SK-N-SH treated with all-trans-retinoic acid at 6 μM for 48 hours (cell line): ENCODE measurements around the gene PTPRC.

Experiments
- ATAC-seq: fragments of 200-7000 bp; cut with Tn5 transposase; 3 replicates; pipeline ENCODE4 v1.9.1; 2020; ENCODE audit warnings: mild to moderate bottlenecking, moderate library complexity
- ARNTL ChIP-seq: fragments of 450-650 bp; formaldehyde crosslinking; IDR thresholded peaks from 2 replicates; pipeline ENCODE4 v1.5.0; 2020; ENCODE audit warnings: low read depth, mild to moderate bottlenecking, moderate library complexity, borderline replicate concordance
- BACH2 ChIP-seq: fragments of 250-450 bp; sonication (Bioruptor Pico); IDR thresholded peaks from 2 replicates; pipeline ENCODE4 v1.9.0; 2021; ENCODE audit warnings: mild to moderate bottlenecking, borderline replicate concordance
- CREB5 ChIP-seq: fragments of 250-450 bp; sonication (Bioruptor Pico); IDR thresholded peaks from 2 replicates; pipeline ENCODE4 v1.5.1; 2020; ENCODE audit warnings: low read depth, mild to moderate bottlenecking, moderate library complexity
- ESRRG ChIP-seq: fragments of 250-450 bp; sonication (Bioruptor Pico); IDR thresholded peaks from 2 replicates; pipeline ENCODE4 v1.6.1; 2021; ENCODE audit warnings: mild to moderate bottlenecking
- GLIS3 ChIP-seq: fragments of 250-450 bp; sonication (Bioruptor Pico); IDR thresholded peaks from 2 replicates; pipeline ENCODE4 v1.5.0; 2020; ENCODE audit warnings: mild to moderate bottlenecking, moderate library complexity
- ISL1 ChIP-seq: fragments of 250-450 bp; sonication (Bioruptor Pico); IDR thresholded peaks from 2 replicates; pipeline ENCODE4 v2.1.2; 2022; ENCODE audit warnings: mild to moderate bottlenecking, moderate library complexity
- OSR1 ChIP-seq: fragments of 250-450 bp; sonication (Bioruptor Pico); IDR thresholded peaks from 2 replicates; pipeline ENCODE4 v1.8.0; 2022; ENCODE audit warnings: moderate library complexity, mild to moderate bottlenecking, inconsistent platforms
- POU6F1 ChIP-seq: fragments of 250-450 bp; sonication (Bioruptor Pico); IDR thresholded peaks from 2 replicates; pipeline ENCODE4 v1.8.0; 2021; ENCODE audit warnings: low read depth, mild to moderate bottlenecking, moderate library complexity, borderline replicate concordance
- PPARA ChIP-seq: fragments of 250-450 bp; sonication (Bioruptor Pico); IDR thresholded peaks from 2 replicates; pipeline ENCODE4 v1.5.0; 2020; ENCODE audit warnings: mild to moderate bottlenecking, borderline replicate concordance
- RARB ChIP-seq: fragments of 250-450 bp; sonication (Bioruptor Pico); IDR thresholded peaks from 2 replicates; pipeline ENCODE4 v1.8.0; 2021; ENCODE audit warnings: mild to moderate bottlenecking, moderate library complexity
- SNAI2 ChIP-seq: fragments of 250-450 bp; sonication (Bioruptor Pico); IDR thresholded peaks from 2 replicates; pipeline ENCODE4 v1.5.0; 2020; ENCODE audit warnings: mild to moderate bottlenecking, moderate library complexity
- TCF4 ChIP-seq: fragments of 250-450 bp; sonication (Bioruptor Pico); IDR thresholded peaks from 2 replicates; pipeline ENCODE4 v1.8.0; 2021; ENCODE audit warnings: mild to moderate bottlenecking, moderate library complexity, borderline replicate concordance
- TOX ChIP-seq: fragments of 250-450 bp; sonication (Bioruptor Pico); IDR thresholded peaks from 2 replicates; pipeline ENCODE4 v1.8.0; 2021; ENCODE audit warnings: mild to moderate bottlenecking, moderate library complexity, borderline replicate concordance
- ZC3H10 ChIP-seq: fragments of 250-450 bp; sonication (Bioruptor Pico); IDR thresholded peaks from 2 replicates; pipeline ENCODE4 v1.5.1; 2021; ENCODE audit warnings: mild to moderate bottlenecking, moderate library complexity
- ZFP3 ChIP-seq: fragments of 250-450 bp; sonication (Bioruptor Pico); IDR thresholded peaks from 2 replicates; pipeline ENCODE4 v1.5.0; 2020; ENCODE audit warnings: mild to moderate bottlenecking, moderate library complexity
- ZFP30 ChIP-seq: fragments of 450-650 bp; formaldehyde crosslinking; IDR thresholded peaks from 2 replicates; pipeline ENCODE4 v1.5.0; 2022; ENCODE audit warnings: mild to moderate bottlenecking, moderate library complexity
- ZNF565 ChIP-seq: fragments of 450-650 bp; formaldehyde crosslinking; conservative IDR thresholded peaks from 2 replicates; pipeline ENCODE4 v1.5.0; 2020; ENCODE audit warnings: low read depth, mild to moderate bottlenecking, moderate library complexity
- ZNF70 ChIP-seq: fragments of 450-650 bp; formaldehyde crosslinking; IDR thresholded peaks from 2 replicates; pipeline ENCODE4 v1.5.0; 2020; ENCODE audit warnings: mild to moderate bottlenecking, moderate library complexity
- ZNF8 ChIP-seq: fragments of 450-650 bp; formaldehyde crosslinking; IDR thresholded peaks from 2 replicates; pipeline ENCODE4 v1.5.0; 2020; ENCODE audit warnings: mild to moderate bottlenecking, moderate library complexity
- TF ChIP-seq, protein P1 (sequence below): fragments of 250-450 bp; sonication (Bioruptor Pico); IDR thresholded peaks from 2 replicates; pipeline ENCODE4 v1.5.1; 2021; ENCODE audit warnings: mild to moderate bottlenecking, moderate library complexity
- TF ChIP-seq, protein P2 (sequence below): fragments of 250-450 bp; sonication (Bioruptor Pico); IDR thresholded peaks from 2 replicates; pipeline ENCODE4 v1.8.0; 2020; ENCODE audit warnings: mild to moderate bottlenecking, moderate library complexity, borderline replicate concordance

PTPRC gene

DNA sequence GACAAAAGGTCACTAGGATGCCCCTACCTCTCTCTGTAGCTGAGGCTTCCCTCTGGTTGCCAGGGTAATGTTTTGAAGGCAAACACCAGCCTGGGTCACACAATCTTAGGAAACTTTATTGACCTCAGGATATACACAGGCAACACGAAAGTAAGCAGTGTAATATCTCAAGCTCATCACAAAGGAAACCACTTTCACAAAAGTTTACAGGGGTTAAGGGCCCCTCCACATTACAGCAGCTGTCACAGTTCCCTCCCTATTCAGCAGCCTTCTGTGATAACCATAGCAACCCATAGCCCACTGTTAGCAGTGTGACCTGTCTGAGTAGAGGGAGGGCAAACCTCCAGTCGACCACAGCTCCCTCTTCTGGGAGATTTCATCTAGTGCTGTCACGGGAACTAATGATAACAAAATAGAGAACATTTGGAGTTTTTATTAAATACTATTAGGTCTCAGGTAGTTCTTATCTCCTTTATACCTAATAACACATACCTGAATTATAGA lies 149.8 kb downstream of the PTPRC start:
- no peak for TF ChIP-seq ZFP3 (CRISPR knock-in tag)
- TF ChIP-seq ZNF8 (CRISPR knock-in tag), result no peak
- peak; percentile 54 for ATAC-seq

GRCh38 chr1:198793714-198794113 lies 154.9 kb downstream of the PTPRC start:
- no peak for TF ChIP-seq GLIS3 (CRISPR knock-in tag)
- no peak for TF ChIP-seq PPARA (CRISPR knock-in tag)
- TF ChIP-seq, all 23 proteins: peak for 0
- no peak for ATAC-seq

DNA sequence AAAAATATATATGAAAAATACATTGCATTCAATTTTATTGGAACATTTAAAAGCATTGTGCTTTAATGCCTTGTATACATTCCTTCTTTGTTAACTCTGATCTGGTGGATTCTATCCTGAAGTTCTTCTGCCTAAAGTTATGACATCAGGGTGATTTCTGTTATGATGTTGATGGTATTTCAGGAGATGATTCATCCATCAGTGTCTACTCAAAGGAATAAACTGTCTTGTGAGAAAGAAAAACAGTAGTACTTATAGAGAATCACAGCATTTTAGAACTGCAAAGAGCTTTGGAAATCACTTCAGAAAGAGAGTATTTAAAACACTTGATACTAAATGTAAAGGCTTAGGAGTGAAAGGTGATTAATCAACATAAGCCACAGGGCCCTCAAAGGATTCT lies 155.7 kb downstream of the PTPRC start:
- TF ChIP-seq TOX (CRISPR knock-in tag) (peak; percentile 47; the same call in 1 of the 2 replicates), ZFP3 (CRISPR knock-in tag) (no peak)
- TF ChIP-seq, all 23 proteins: peak for 1
- ATAC-seq, result peak; percentile 57

DNA sequence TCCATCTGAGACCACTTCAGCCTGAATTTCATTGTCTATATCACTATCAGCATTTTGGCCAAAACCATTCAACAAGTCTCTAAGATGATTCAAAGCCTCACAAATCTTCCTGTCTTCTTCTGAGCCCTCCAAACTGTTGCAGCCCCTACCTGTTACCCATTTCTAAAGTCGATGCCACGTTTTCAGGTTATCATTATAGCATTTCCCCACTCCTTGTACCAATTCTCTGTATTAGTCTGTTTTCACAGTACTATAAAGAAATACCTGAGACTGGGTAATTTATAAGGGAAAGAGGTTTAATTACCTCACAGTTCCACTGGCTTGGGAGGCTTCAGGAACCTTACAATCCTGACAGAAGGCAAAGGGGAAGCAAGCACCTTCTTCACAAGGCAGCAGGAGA lies 158.8 kb downstream of the PTPRC start:
- no peak for ATAC-seq
- no peak for TF ChIP-seq TCF4
- no peak for TF ChIP-seq ISL1 (CRISPR knock-in tag)

- 0 out of 3 replicates have a peak, but pooled peaks have one; percentile 28 for ATAC-seq
- no peak for TF ChIP-seq RARB (CRISPR knock-in tag)
- TF ChIP-seq ISL1 (CRISPR knock-in tag), result no peak
- TF ChIP-seq ESRRG (CRISPR knock-in tag), result no peak
- TF ChIP-seq ZFP3 (CRISPR knock-in tag), result no peak
- TF ChIP-seq PPARA (CRISPR knock-in tag), result no peak
- TF ChIP-seq OSR1 (CRISPR knock-in tag), result no peak
- no peak for TF ChIP-seq ZFP30 (CRISPR knock-in tag)
- TF ChIP-seq SNAI2 (CRISPR knock-in tag), result no peak
- no peak for TF ChIP-seq CREB5
- TF ChIP-seq ZNF565 (CRISPR knock-in tag), result no peak
- no peak for TF ChIP-seq TCF4
- TF ChIP-seq ZC3H10 (CRISPR knock-in tag), result no peak
- TF ChIP-seq ZNF70, result no peak
- TF ChIP-seq BACH2 (CRISPR knock-in tag), result no peak
- TF ChIP-seq, protein P1, sequence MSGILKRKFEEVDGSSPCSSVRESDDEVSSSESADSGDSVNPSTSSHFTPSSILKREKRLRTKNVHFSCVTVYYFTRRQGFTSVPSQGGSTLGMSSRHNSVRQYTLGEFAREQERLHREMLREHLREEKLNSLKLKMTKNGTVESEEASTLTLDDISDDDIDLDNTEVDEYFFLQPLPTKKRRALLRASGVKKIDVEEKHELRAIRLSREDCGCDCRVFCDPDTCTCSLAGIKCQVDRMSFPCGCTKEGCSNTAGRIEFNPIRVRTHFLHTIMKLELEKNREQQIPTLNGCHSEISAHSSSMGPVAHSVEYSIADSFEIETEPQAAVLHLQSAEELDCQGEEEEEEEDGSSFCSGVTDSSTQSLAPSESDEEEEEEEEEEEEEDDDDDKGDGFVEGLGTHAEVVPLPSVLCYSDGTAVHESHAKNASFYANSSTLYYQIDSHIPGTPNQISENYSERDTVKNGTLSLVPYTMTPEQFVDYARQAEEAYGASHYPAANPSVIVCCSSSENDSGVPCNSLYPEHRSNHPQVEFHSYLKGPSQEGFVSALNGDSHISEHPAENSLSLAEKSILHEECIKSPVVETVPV, result no peak
- TF ChIP-seq ARNTL, result no peak
- TF ChIP-seq ZNF8 (CRISPR knock-in tag), result no peak
- no peak for TF ChIP-seq TOX (CRISPR knock-in tag)
- TF ChIP-seq, protein P2, sequence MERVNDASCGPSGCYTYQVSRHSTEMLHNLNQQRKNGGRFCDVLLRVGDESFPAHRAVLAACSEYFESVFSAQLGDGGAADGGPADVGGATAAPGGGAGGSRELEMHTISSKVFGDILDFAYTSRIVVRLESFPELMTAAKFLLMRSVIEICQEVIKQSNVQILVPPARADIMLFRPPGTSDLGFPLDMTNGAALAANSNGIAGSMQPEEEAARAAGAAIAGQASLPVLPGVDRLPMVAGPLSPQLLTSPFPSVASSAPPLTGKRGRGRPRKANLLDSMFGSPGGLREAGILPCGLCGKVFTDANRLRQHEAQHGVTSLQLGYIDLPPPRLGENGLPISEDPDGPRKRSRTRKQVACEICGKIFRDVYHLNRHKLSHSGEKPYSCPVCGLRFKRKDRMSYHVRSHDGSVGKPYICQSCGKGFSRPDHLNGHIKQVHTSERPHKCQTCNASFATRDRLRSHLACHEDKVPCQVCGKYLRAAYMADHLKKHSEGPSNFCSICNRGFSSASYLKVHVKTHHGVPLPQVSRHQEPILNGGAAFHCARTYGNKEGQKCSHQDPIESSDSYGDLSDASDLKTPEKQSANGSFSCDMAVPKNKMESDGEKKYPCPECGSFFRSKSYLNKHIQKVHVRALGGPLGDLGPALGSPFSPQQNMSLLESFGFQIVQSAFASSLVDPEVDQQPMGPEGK (CRISPR knock-in tag), result no peak
Observed at GRCh38 chr1:198798923-198799386, 160.1 kb downstream of the PTPRC start.

DNA sequence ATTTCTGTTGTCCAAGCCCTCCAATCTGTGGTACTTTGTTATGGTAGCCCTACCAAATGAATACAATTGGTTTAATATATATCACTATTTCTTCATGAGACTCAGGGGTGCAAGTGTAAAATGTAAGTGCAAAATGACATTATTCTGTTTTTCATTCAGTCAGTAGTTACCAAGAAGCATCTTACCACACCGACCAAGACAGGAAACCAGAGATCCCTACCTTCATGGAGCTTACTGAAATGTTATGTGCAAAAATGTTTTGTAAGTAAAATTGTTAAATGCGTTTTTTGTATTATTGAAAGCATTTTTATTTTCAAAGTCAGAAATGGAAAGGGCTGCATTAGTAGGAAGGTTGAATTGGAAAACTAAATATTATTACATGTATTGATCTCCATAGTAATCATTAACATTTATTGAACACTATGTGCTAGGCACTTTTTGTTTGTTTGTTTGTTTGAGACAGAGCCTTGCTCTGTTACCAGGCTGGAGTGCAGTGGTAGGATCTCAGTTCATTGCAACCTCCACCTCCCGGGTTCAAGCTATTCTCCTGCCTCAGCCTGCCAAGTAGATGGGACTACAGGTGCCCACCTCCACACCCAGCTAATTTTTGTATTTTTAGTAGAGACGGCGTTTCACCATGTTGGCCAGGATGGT lies 166.8 kb downstream of the PTPRC start:
- ATAC-seq, result no peak
- no peak for TF ChIP-seq ARNTL

- ATAC-seq, result no peak
- no peak for TF ChIP-seq ARNTL
- no peak for TF ChIP-seq POU6F1
- TF ChIP-seq SNAI2 (CRISPR knock-in tag), result no peak
- no peak for TF ChIP-seq ZFP3 (CRISPR knock-in tag)
- TF ChIP-seq, protein P1, result no peak
- TF ChIP-seq CREB5, result no peak
- TF ChIP-seq GLIS3 (CRISPR knock-in tag), result no peak
- TF ChIP-seq ZC3H10 (CRISPR knock-in tag), result no peak
- no peak for TF ChIP-seq ZNF8 (CRISPR knock-in tag)
- TF ChIP-seq TOX (CRISPR knock-in tag), result no peak
- TF ChIP-seq PPARA (CRISPR knock-in tag), result no peak
- no peak for TF ChIP-seq ZFP30 (CRISPR knock-in tag)
Observed at GRCh38 chr1:198806861-198807260, 168.0 kb downstream of the PTPRC start.
